Measurements from ENCODE around the gene NELFB.

DNA sequence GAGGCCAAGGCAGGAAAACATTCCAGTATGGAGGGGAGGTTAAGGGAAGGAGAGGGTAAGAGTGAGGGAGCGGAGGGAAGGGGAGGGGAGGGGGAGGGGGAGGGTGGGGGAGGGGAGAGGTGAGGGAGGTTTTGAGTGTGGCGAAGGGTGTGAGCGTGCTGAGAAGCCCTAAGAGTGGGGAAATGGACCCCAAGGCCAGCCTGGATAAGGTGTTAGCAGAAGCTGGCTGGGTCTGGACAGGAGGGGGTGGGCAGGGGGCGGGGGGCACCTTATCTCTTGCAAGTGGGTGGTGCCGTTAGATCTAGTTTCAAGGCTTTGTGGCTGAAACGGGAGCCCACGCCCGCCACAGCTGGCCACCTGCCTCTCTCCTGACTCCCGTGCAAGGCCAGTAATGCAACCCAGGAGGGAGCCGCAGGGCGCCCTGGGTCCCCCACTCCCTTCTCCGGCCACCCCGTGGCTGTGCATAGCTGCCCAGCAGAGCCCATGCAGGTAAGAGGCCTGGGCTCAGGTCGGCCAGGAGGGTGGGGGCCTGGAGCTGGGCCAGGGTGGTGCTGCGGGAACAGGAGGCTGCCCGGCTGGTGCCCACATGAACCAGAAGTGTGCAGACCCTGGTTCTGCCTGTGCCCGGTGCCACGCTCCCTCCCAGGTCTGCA lies 27.1 kb upstream of the NELFB start:
- TF ChIP-seq, protein P1, sequence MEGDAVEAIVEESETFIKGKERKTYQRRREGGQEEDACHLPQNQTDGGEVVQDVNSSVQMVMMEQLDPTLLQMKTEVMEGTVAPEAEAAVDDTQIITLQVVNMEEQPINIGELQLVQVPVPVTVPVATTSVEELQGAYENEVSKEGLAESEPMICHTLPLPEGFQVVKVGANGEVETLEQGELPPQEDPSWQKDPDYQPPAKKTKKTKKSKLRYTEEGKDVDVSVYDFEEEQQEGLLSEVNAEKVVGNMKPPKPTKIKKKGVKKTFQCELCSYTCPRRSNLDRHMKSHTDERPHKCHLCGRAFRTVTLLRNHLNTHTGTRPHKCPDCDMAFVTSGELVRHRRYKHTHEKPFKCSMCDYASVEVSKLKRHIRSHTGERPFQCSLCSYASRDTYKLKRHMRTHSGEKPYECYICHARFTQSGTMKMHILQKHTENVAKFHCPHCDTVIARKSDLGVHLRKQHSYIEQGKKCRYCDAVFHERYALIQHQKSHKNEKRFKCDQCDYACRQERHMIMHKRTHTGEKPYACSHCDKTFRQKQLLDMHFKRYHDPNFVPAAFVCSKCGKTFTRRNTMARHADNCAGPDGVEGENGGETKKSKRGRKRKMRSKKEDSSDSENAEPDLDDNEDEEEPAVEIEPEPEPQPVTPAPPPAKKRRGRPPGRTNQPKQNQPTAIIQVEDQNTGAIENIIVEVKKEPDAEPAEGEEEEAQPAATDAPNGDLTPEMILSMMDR (IDR thresholded peaks at IDR 0.05; ENCODE audit: poor library complexity, severe bottlenecking), result no peak
- no peak for TF ChIP-seq POLR2AphosphoS5 (IDR thresholded peaks at IDR 0.05)
